BE2C (cell line): ENCODE measurements around the gene ACSL6.

ENCODE experiments used
- DNase-seq: peaks from one replicate; pipeline ENCODE4 v3.0.0-alpha.2; 2020
- H3K27me3 ChIP-seq: fragments of 250-450 bp; sonication (Bioruptor Pico); 2 replicates; pipeline ENCODE4 v1.5.1; 2020; ENCODE audit warnings: mild to moderate bottlenecking
- H3K36me3 ChIP-seq: fragments of 250-450 bp; sonication (Bioruptor Pico); 2 replicates; pipeline ENCODE4 v1.5.1; 2020; ENCODE audit warnings: mild to moderate bottlenecking
- H3K4me1 ChIP-seq: fragments of 250-450 bp; sonication (Bioruptor Pico); 2 replicates; pipeline ENCODE4 v1.5.1; 2020
- H3K4me3 ChIP-seq: 2 replicates; pipeline ENCODE4 v1.5.1; 2011; ENCODE audit warnings: low read depth, low read length
- H3K9me3 ChIP-seq: fragments of 250-450 bp; sonication (Bioruptor Pico); 2 replicates; pipeline ENCODE4 v1.5.1; 2020
- CTCF ChIP-seq: IDR thresholded peaks from 2 replicates; pipeline ENCODE4 v1.5.1; 2012; ENCODE audit warnings: mild to moderate bottlenecking, low read depth, low read length

Gene ACSL6

GRCh38 chr5:132006331-132007120, 4.9 kb downstream of the ACSL6 start:
- TF ChIP-seq CTCF = no peak
- H3K9me3 ChIP-seq = no peaks in the 10 kb centered on the region
- no peaks in the 10 kb centered on the region for H3K36me3 ChIP-seq

GRCh38 chr5:132005591-132005990, 5.9 kb downstream of the ACSL6 start:
- Histone ChIP-seq H3K36me3 (no peaks in the 10 kb centered on the region), H3K4me1 (peaks cover 3% of the 10 kb centered on the region), H3K4me3 (no peak overlapping the region), H3K9me3 (no peaks in the 10 kb centered on the region), H3K27me3 (no peaks in the 10 kb centered on the region)
- DNase-seq = no peak
- no peak for TF ChIP-seq CTCF

More at GRCh38 chr5:132006331-132007120, 4.9 kb downstream of the ACSL6 start:
- Histone ChIP-seq H3K4me3 (no peak overlapping the region), H3K27me3 (peaks cover 5% of the 10 kb centered on the region), H3K4me1 (no peaks in the 10 kb centered on the region)
- DNase-seq = no peak

GRCh38 chr5:132003982-132004381, 7.5 kb downstream of the ACSL6 start:
- H3K4me3 ChIP-seq = no peak overlapping the region
- peaks cover 18% of the 10 kb centered on the region for H3K4me1 ChIP-seq
- no peaks in the 10 kb centered on the region for H3K27me3 ChIP-seq
- H3K9me3 ChIP-seq = no peaks in the 10 kb centered on the region
- H3K36me3 ChIP-seq = no peaks in the 10 kb centered on the region
- DNase-seq = no peak
- TF ChIP-seq CTCF = no peak

- Histone ChIP-seq H3K4me1 (peaks cover 18% of the 10 kb centered on the region), H3K36me3 (no peaks in the 10 kb centered on the region), H3K27me3 (no peaks in the 10 kb centered on the region), H3K9me3 (no peaks in the 10 kb centered on the region), H3K4me3 (no peak overlapping the region)
- DNase-seq = no peak
- 0 out of 2 replicates have a peak, but pooled peaks have one; percentile 6 for TF ChIP-seq CTCF
These were observed 8.2 kb downstream of the ACSL6 start for GRCh38 chr5:132003170-132003744.

- Histone ChIP-seq H3K4me3 (no peak overlapping the region), H3K9me3 (no peaks in the 10 kb centered on the region), H3K27me3 (no peaks in the 10 kb centered on the region), H3K4me1 (peaks cover 22% of the 10 kb centered on the region), H3K36me3 (no peaks in the 10 kb centered on the region)
- TF ChIP-seq CTCF = no peak
- no peak for DNase-seq
These were observed 8.7 kb downstream of the ACSL6 start for GRCh38 chr5:132002757-132003156.
